WERI-Rb-1 (cell line): ENCODE results near the gene TMEM134.

Experiments
- DNase-seq: peaks from one replicate; pipeline ENCODE4 v3.0.0-alpha.2; 2020
- H3K27ac ChIP-seq: fragments of 250-450 bp; sonication (Bioruptor Pico); 2 replicates; pipeline ENCODE4 v1.5.1; 2020; ENCODE audit warnings: mild to moderate bottlenecking, moderate library complexity
- H3K27me3 ChIP-seq: fragments of 250-450 bp; sonication (Bioruptor Pico); 2 replicates; pipeline ENCODE4 v1.5.1; 2021; ENCODE audit warnings: mild to moderate bottlenecking, low read depth, moderate library complexity; ENCODE audit not compliant: insufficient read depth, severe bottlenecking
- H3K36me3 ChIP-seq: fragments of 250-450 bp; sonication (Bioruptor Pico); 2 replicates; pipeline ENCODE4 v1.5.1; 2020; ENCODE audit warnings: mild to moderate bottlenecking, moderate library complexity
- H3K4me3 ChIP-seq: 2 replicates; pipeline ENCODE4 v1.5.1; 2011; ENCODE audit warnings: low read depth, mild to moderate bottlenecking, control low read depth, low read length
- H3K9me3 ChIP-seq: fragments of 250-450 bp; sonication (Bioruptor Pico); 2 replicates; pipeline ENCODE4 v1.5.1; 2021; ENCODE audit warnings: mild to moderate bottlenecking, moderate library complexity; ENCODE audit not compliant: severe bottlenecking
- TF ChIP-seq, protein P1 (sequence below): IDR thresholded peaks from 2 replicates; pipeline ENCODE4 v1.5.1; 2011; ENCODE audit warnings: low read depth, mild to moderate bottlenecking, control low read depth, inconsistent platforms, low read length

The TMEM134 gene

GRCh38 chr11:67449116-67449844 lies 19.8 kb downstream of the TMEM134 start:
- Histone ChIP-seq H3K9me3 (no peaks in the 10 kb centered on the region), H3K4me3 (no peak overlapping the region), H3K36me3 (no peaks in the 10 kb centered on the region), H3K27ac (no peak overlapping the region), H3K27me3 (no peaks in the 10 kb centered on the region)
- TF ChIP-seq, protein P1, sequence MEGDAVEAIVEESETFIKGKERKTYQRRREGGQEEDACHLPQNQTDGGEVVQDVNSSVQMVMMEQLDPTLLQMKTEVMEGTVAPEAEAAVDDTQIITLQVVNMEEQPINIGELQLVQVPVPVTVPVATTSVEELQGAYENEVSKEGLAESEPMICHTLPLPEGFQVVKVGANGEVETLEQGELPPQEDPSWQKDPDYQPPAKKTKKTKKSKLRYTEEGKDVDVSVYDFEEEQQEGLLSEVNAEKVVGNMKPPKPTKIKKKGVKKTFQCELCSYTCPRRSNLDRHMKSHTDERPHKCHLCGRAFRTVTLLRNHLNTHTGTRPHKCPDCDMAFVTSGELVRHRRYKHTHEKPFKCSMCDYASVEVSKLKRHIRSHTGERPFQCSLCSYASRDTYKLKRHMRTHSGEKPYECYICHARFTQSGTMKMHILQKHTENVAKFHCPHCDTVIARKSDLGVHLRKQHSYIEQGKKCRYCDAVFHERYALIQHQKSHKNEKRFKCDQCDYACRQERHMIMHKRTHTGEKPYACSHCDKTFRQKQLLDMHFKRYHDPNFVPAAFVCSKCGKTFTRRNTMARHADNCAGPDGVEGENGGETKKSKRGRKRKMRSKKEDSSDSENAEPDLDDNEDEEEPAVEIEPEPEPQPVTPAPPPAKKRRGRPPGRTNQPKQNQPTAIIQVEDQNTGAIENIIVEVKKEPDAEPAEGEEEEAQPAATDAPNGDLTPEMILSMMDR, result no peak
- DNase-seq, result no peak

DNA sequence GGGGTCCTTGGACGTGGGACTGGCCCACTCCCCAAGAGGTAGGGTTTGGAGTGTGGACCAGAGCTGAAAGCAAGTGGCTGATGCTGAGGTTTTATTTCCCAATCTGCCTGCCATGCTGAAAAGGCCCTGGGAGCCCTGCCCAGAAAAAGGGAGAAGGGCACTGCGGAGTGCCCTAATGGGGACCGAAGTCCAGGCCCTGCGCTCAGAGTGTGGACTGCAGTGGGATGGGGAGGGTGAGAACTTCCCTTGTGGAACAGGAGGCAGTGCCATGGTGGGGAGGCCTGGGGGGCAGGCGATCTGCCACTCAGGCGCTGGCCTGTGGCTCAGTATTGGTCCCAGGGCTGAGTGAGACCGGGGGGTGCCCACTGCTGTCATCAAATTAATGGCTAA lies 20.8 kb downstream of the TMEM134 start:
- H3K27me3 ChIP-seq, result no peaks in the 10 kb centered on the region
- TF ChIP-seq, protein P1, result no peak
- no peaks in the 10 kb centered on the region for H3K36me3 ChIP-seq
- H3K4me3 ChIP-seq, result no peak overlapping the region
- H3K9me3 ChIP-seq, result no peaks in the 10 kb centered on the region
- no peak overlapping the region for H3K27ac ChIP-seq
- no peak for DNase-seq

DNA sequence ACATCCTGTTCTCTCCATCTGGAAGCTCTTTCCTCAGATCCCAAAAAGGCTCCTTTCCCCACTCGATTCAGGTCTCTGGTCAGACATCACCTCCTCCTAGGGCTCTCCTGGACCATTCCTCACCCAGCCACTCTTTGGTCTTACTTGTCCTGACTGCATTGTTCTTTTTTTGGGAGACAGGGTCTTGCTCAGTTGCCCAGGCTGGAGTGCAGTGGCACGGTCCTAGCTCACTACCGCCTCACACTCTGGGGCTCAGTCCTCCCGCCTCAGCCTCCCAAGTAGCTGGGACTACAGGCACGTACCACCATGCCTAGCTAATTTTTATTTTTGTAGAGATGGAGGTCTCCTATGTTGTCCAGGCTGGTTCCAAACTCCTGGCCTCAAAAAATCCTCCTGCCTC lies 23.5 kb downstream of the TMEM134 start:
- DNase-seq, result no peak
- Histone ChIP-seq H3K4me3 (no peak overlapping the region), H3K36me3 (peaks cover 2% of the 10 kb centered on the region), H3K27me3 (no peaks in the 10 kb centered on the region), H3K9me3 (no peaks in the 10 kb centered on the region), H3K27ac (no peak overlapping the region)
- TF ChIP-seq, protein P1, result no peak

GRCh38 chr11:67442504-67443404 lies 26.3 kb downstream of the TMEM134 start:
- Histone ChIP-seq H3K27ac (peak overlapping the region; percentile 38), H3K27me3 (no peaks in the 10 kb centered on the region), H3K4me3 (peak overlapping the region; percentile 69), H3K9me3 (no peaks in the 10 kb centered on the region), H3K36me3 (peaks cover 24% of the 10 kb centered on the region)
- TF ChIP-seq, protein P1, result no peak
- DNase-seq, result no peak

DNA sequence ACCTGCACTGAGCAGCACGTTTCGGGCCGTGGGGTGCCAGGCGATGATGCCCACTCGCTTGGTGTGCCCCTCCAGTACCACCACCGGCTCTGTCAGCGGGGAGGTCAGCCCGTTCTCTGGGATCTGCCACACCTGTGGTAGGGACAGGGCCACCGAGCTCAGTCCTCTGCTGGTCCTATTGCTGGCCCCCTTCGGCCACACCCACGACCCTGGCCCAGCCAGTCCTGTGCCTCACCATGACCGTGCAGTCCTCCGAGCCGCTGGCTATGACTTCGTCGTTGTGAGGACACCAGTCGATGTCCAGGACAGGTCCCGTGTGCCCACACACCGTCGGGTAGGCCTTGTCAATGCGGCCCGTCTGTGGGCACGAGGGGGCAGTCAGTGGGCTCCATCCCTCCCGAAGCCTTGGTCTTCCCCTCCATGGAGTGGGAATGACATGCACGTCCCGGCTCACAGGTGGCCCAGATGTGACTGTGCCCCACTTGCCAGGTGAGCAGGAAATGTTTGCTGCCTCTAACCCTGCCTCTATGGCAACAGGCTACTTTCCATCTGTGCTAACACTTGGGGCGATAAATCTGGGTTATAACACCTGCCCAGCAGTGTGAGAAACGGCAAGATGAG lies 27.2 kb downstream of the TMEM134 start:
- no peak for DNase-seq
- H3K9me3 ChIP-seq, result no peaks in the 10 kb centered on the region
- no peak overlapping the region for H3K27ac ChIP-seq
- H3K4me3 ChIP-seq, result no peak overlapping the region
- no peaks in the 10 kb centered on the region for H3K27me3 ChIP-seq
- H3K36me3 ChIP-seq, result peaks cover 29% of the 10 kb centered on the region
- TF ChIP-seq, protein P1, result no peak
